ENCODE results near the gene ITPRID1. TPM values are rescaled to one million over a fixed set of nuclear protein-coding genes. Genes with fewer than 3 reads are reported as not detected.

The ITPRID1 gene
- total RNA-seq, 1 experiment from 2014 or later, result not detected

DNA sequence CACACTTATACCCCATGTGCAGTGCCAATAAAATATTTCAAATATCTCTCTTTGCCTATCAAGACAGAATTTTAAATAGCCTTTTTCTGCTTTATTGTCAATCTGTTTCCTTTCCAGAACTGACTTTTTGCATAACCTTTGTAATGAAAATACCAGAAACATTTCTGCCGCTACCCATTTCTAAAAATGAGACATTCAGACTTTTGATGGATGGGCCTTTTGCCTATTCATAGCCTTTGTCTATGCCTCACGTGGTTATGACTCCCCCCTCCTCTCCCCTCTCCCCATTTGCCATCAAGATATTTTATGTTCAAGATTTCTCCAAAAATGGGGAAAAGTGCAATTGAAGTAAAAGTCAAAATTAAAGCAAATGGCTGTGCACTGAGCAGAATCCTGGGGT, 179.0 kb downstream of the ITPRID1 start:
- no peak for DNase-seq (ENCODE audit: unreplicated experiment)
- peaks cover 21% of the 10 kb centered on the region for H3K27me3 Mint-ChIP-seq (ENCODE audit: insufficient read depth, unreplicated experiment)
- no peak overlapping the region for H3K27ac Mint-ChIP-seq (ENCODE audit: low read depth, unreplicated experiment)
- ChIA-PET POLR2A (no interaction called here), CTCF (interaction anchor here (1.3 kb wide), 1 partner anchor 51 kb away, joined by 4 read pairs; no protein-coding TSS in a partner anchor)
- intact Hi-C loops (cut with micrococcal nuclease), result no loop called here
- H3K36me3 Mint-ChIP-seq (ENCODE audit: insufficient read depth, unreplicated experiment), result no peaks in the 10 kb centered on the region
- no TSS peak for BruUV-seq (replicated peaks)
- no peaks in the 10 kb centered on the region for H3K4me1 Mint-ChIP-seq (ENCODE audit: insufficient read depth, unreplicated experiment)
- no peaks in the 10 kb centered on the region for H3K9me3 Mint-ChIP-seq (ENCODE audit: unreplicated experiment)
- TF ChIP-seq, protein P1, sequence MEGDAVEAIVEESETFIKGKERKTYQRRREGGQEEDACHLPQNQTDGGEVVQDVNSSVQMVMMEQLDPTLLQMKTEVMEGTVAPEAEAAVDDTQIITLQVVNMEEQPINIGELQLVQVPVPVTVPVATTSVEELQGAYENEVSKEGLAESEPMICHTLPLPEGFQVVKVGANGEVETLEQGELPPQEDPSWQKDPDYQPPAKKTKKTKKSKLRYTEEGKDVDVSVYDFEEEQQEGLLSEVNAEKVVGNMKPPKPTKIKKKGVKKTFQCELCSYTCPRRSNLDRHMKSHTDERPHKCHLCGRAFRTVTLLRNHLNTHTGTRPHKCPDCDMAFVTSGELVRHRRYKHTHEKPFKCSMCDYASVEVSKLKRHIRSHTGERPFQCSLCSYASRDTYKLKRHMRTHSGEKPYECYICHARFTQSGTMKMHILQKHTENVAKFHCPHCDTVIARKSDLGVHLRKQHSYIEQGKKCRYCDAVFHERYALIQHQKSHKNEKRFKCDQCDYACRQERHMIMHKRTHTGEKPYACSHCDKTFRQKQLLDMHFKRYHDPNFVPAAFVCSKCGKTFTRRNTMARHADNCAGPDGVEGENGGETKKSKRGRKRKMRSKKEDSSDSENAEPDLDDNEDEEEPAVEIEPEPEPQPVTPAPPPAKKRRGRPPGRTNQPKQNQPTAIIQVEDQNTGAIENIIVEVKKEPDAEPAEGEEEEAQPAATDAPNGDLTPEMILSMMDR (IDR thresholded peaks at IDR 0.05; ENCODE audit: unreplicated experiment), result no peak
- no peak overlapping the region for H3K4me3 Mint-ChIP-seq (ENCODE audit: unreplicated experiment)

DNA sequence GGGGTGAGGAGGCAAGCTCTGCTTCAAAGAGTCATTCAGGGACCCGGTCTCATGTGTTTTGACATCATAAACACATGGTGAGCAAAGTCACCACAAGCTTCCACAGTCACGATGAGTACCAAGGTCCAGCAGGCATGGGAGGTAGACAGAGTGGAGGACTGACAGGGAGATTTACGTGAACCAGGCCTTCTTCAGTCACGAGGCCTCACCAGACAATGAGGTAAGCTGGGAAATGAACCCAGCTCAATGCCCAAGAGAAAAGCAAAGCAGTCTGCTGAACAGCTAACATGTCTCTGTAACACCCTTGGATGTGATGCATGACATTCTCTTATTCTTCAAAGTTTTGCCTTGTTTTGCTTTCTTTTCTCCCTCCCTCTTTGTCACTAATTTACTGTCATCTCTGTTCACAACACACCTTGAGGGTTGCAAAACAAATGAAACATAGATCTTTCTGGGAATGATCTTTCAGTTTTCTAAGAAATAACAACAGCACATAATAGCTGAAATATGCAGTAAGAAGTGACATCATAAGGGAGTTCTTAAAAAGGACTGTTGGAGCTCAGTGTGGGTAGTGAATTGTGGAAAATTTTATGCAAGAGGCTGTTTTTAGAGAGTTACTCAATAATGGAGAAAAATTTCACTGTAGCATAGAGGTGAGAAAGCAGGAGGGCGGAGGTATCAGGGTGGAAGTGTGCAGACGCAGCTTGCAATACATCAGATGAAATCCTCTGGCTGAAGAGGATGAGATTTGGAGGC, 182.1 kb downstream of the ITPRID1 start:
- intact Hi-C loops (cut with micrococcal nuclease), result no loop called here
- no TSS peak for BruUV-seq (replicated peaks)
- H3K27me3 Mint-ChIP-seq (ENCODE audit: insufficient read depth, unreplicated experiment), result peaks cover 39% of the 10 kb centered on the region

DNA sequence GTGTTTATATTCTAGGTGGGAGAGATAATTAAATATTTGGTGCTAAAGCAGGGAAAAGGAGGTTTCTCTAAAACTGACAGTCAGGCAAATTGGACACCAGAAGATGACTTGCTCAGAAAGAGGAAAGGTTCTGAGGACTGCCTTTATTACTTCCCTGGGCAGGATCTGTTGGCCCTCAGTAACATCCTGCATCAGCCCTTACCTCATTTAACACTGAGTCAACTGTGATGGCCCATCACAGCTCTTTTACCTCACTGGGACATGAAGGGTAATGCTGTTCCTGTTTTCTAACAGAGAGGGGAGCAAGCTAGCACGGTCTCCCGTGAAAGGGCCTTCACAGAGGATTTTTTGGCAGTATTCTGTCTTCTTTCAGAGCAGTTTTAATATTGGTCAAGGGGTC, 185.2 kb downstream of the ITPRID1 start:
- peaks cover 45% of the 10 kb centered on the region for H3K27me3 Mint-ChIP-seq (ENCODE audit: insufficient read depth, unreplicated experiment)

More for the DNA sequence above, 182.1 kb downstream of the ITPRID1 start:
- Mint-ChIP-seq H3K4me1 (ENCODE audit: insufficient read depth, unreplicated experiment) (no peaks in the 10 kb centered on the region), H3K36me3 (ENCODE audit: insufficient read depth, unreplicated experiment) (no peaks in the 10 kb centered on the region), H3K27ac (ENCODE audit: low read depth, unreplicated experiment) (no peak overlapping the region), H3K4me3 (ENCODE audit: unreplicated experiment) (no peak overlapping the region), H3K9me3 (ENCODE audit: unreplicated experiment) (no peaks in the 10 kb centered on the region)
- DNase-seq (ENCODE audit: unreplicated experiment), result no peak
- ChIA-PET POLR2A (no interaction called here), CTCF (interaction anchor here (0.6 to 1.5 kb wide), 3 partner anchors 22 to 503 kb away, joined by 3 to 5 read pairs (median 4); no protein-coding TSS in a partner anchor)
- TF ChIP-seq, protein P1 (IDR thresholded peaks at IDR 0.05; ENCODE audit: unreplicated experiment), result no peak

DNA sequence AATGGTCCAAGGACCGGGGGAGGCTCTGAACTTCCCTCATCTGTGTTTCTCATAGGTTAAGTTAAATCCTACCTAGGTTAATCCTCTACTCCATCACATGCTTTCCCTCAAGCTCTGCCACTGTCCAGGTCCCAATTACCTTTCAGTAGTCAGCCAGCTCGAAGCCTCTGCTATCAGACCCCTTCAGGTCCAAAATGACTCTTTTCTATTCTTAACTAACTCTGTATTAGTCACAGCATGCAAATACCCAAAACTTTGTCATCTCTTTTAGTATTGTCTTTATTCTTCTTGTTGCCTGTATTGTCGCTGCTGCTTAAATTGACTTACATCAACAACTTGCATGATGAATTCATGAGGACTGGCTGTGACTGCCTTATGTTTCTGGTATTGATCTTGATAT, 188.5 kb downstream of the ITPRID1 start:
- intact Hi-C loops (cut with micrococcal nuclease), result no loop called here
- H3K9me3 Mint-ChIP-seq (ENCODE audit: unreplicated experiment), result no peaks in the 10 kb centered on the region
- no peak for DNase-seq (ENCODE audit: unreplicated experiment)
- ChIA-PET POLR2A (no interaction called here), CTCF (interaction anchor here (0.9 to 1.1 kb wide), 2 partner anchors 42 to 509 kb away, joined by 3 read pairs; no protein-coding TSS in a partner anchor)
- no peaks in the 10 kb centered on the region for H3K36me3 Mint-ChIP-seq (ENCODE audit: insufficient read depth, unreplicated experiment)
- H3K4me1 Mint-ChIP-seq (ENCODE audit: insufficient read depth, unreplicated experiment), result no peaks in the 10 kb centered on the region
- H3K4me3 Mint-ChIP-seq (ENCODE audit: unreplicated experiment), result no peak overlapping the region
- TF ChIP-seq, protein P1 (IDR thresholded peaks at IDR 0.05; ENCODE audit: unreplicated experiment), result no peak
- no TSS peak for BruUV-seq (replicated peaks)
- no peak overlapping the region for H3K27ac Mint-ChIP-seq (ENCODE audit: low read depth, unreplicated experiment)
- peaks cover 30% of the 10 kb centered on the region for H3K27me3 Mint-ChIP-seq (ENCODE audit: insufficient read depth, unreplicated experiment)

More for the DNA sequence above, 185.2 kb downstream of the ITPRID1 start:
- Mint-ChIP-seq H3K36me3 (ENCODE audit: insufficient read depth, unreplicated experiment) (no peaks in the 10 kb centered on the region), H3K9me3 (ENCODE audit: unreplicated experiment) (no peaks in the 10 kb centered on the region), H3K4me1 (ENCODE audit: insufficient read depth, unreplicated experiment) (no peaks in the 10 kb centered on the region), H3K4me3 (ENCODE audit: unreplicated experiment) (no peak overlapping the region), H3K27ac (ENCODE audit: low read depth, unreplicated experiment) (no peak overlapping the region)
- TF ChIP-seq, protein P1 (IDR thresholded peaks at IDR 0.05; ENCODE audit: unreplicated experiment), result no peak
- no peak for DNase-seq (ENCODE audit: unreplicated experiment)
- no TSS peak for BruUV-seq (replicated peaks)
- CTCF ChIA-PET, result interaction anchor here (0.6 to 0.7 kb wide), 2 partner anchors 183 to 251 kb away, joined by 3 read pairs; no protein-coding TSS in a partner anchor
- POLR2A ChIA-PET, result no interaction called here
- intact Hi-C loops (cut with micrococcal nuclease), result no loop called here
